Renal cortex interstitium (tissue), 15 donors: Measurements from ENCODE around the gene MROH2A. TPM values are rescaled to one million over a fixed set of nuclear protein-coding genes. Genes with fewer than 3 reads are reported as not detected.
"Not testable (repeated sequence)": the region's sequence is repeated elsewhere in the genome, so short reads cannot be mapped to it uniquely, and the experiment has no call there.

ENCODE experiments used
- DNase-seq, 11 donors: peaks; one replicate each; pipeline ENCODE4 v3.0.0-alpha.2; 2013; ENCODE audit warnings: low read depth in 9 of 11, low spot score in 4 of 11; ENCODE audit errors: extremely low read depth in 1 of 11
- long read RNA-seq, 16 experiments: transcript quantifications; one replicate each; lab custom pipeline, GENCODE V29; 2026
- polyA plus RNA-seq, 3 donors: library from polyadenylated mRNA; unstranded; fragments of 120-200 nt; gene quantifications; one replicate each; pipeline ENCODE4 v1.2.1, GENCODE V29; 2013; ENCODE audit not compliant: insufficient read length in 3 of 3

The MROH2A gene
- polyA plus RNA-seq = under 1 TPM in 2 of 3 donors, not detected in 1; 0.26 to 0.27 TPM
- long read RNA-seq, donor 1 = 0 reads
- long read RNA-seq, donor 2 = 0 reads
- long read RNA-seq, donor 3 = 0 reads
- long read RNA-seq, donor 4 = 0 reads
- long read RNA-seq, donor 5 = 0 reads
- long read RNA-seq, donor 6 = 0 reads
- long read RNA-seq, donor 7 = 0 reads
- long read RNA-seq, donor 8 = 0 reads
- long read RNA-seq, donor 9 = 0 reads
- long read RNA-seq, donor 10 = 0 reads
- long read RNA-seq, donor 11 = 0 reads
- long read RNA-seq, donor 12 = 0 reads
- long read RNA-seq, donor 13 = 0 reads
- long read RNA-seq, donor 14 = 0 reads
- long read RNA-seq, donor 15 = 0 reads
- long read RNA-seq, donor 16 = 0 reads

- no peak for DNase-seq
Observed at GRCh38 chr2:233778030-233778429, at the start of gene MROH2A. Gene MROH2A, plus strand, starts transcription at chr2:233778330. Its CDS starts 1,029 bp downstream, at chr2:233779359.

DNA sequence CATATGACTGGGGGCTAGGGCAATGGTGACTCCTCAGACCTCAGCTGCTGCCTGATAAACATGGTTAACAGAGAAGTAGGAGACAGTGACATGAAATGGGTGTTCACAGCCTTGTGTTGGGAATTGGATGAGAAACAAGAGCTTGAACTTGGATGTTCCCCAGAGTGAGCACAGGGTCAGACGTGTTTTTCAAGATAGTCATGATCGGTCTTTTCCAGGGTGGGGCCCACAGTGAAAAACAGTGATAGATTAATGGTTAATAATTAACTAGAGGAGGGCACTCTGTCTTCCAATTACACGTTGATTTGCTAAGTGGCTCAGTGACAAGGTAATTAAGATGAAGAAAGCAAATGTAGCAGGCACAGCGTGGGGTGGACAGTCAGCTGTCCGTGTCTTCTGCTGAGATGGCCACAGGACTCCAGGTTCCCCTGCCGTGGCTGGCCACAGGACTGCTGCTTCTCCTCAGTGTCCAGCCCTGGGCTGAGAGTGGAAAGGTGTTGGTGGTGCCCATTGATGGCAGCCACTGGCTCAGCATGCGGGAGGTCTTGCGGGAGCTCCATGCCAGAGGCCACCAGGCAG is 49.3 kb upstream of the MROH2A start, which contains the start of gene UGT1A3:
TSS of gene UGT1A3 (plus strand) at position 320 of the 579 bp plus-strand sequence. CDS start at position 405, 85 bp downstream.
- no peak for DNase-seq

DNA sequence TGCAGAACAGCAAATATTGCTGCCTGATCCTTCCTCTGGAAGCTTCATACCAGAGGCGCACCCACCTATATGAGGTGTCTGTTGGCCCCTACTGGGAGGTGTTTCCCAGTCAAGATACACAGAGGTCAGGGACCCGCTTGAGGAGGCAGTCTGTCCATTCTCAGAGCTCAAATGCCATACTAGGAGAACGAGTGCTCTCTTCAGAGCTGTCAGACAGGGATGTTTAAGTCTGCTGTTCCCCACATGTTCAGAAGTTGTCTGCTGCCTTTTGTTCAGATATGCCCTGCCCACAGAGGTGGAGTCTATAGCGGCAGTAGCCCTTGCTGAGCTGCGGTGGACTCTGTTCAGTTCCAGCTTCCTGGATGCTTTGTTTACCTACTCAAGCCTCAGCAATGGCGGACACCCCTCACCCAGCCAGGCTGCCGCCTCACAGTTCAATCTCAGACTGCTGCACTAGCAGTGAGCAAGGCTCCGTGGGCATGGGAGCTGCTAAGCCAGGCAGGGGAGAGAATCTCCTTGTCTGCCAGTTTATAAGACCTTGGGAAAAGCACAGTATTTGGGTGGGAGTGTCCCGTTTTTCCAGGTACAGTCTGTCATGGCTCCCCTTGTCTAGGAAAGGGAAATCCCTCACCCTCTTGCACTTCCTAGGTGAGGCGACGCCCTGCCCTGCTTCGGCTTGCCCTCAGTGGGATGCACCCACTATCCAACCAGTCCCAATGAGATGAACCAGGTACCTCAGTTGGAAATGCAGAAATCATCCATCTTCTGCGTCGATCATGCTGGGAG is 41.1 kb upstream of the MROH2A start:
- not testable (repeated sequence) for DNase-seq

DNA sequence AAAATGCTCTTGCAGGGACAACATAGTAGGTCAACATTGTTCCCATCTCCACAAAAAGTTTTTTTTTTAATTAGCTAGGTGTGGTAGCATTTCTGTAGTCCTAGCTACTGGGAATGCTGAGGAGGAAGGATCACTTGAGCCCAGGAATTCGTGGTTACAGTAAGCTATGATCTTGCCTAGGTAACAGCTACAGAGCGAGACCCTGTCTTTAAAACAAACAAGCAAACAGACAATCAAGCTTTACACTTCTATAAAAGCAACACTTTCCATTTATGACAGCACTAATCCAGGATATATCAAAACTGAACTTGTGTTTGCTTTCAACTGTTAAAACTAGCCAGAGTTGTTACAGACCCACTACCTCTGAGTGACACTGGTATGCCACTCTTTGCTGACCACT is 37.3 kb upstream of the MROH2A start:
- no peak for DNase-seq

GRCh38 chr2:233743464-233744259 is 34.5 kb upstream of the MROH2A start:
- no peak for DNase-seq

DNA sequence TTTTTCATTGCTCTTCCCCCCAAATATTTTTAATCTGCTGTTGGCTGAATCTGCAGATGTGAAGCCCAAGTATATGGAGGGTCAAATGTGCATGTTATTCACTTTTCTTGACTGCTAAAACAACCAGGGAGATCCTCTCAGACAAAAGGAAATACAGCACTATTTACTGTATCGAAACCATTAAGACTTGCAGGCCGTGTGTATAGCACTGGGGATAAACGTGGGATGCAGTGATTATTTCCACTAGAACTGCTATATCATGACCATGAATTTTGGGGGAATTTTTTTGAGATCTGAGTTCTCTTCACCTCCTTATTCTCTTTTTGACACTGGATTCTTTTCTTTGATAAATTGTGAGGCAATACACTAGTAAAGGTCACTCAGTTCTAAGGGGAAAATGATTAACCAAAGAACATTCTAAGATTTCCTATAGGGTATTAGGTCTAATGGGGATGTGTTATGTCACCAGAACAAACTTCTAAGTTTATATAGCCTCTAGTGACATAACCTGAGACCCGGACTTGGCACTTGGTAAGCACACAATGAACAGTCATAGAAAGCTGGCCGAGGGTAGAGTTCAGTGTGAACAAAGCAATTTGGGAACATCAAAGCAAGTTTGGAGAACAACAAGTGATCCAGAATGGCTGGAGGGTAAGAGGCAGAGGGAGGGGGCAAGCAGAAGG is 32.9 kb upstream of the MROH2A start:
- DNase-seq = no peak

GRCh38 chr2:233745838-233746237 is 32.3 kb upstream of the MROH2A start:
- not testable (repeated sequence) for DNase-seq

DNA sequence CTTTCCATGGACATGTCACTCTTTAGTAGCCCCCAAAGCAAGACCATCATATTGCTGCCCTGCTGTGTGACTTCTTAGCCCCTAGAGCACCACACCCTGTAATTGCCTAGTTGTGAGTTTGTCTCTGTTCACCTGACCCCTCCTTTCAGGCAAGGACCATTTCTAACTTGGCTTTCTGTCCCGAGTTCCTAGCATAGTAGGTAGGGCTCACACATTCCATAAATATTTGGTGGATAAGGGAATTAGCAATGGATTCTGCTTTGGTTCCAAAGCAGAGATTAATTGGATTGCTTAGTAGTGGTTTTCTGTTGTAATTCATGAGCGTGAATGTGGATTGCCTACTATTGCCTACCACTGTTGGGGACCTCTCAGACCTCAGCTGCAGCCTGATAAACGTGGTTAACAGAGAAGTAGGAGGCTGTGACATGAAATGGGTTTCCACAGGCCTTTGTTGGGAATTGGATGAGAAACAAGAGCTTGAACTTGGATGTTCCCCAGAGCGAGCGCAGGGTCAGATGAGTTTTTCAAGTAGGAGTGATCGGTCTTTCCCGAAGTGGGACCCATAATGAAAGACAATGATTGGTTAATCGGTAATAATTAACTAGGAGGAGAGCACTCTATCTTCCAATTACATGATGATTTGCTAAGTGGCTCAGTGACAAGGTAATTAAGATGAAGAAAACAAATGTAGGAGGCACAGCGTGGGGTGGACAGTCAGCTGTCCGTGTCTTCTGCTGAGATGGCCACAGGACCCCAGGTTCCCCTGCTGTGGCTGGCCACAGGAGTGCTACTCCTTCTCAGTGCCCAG is 31.5 kb upstream of the MROH2A start:
- no peak for DNase-seq

DNA sequence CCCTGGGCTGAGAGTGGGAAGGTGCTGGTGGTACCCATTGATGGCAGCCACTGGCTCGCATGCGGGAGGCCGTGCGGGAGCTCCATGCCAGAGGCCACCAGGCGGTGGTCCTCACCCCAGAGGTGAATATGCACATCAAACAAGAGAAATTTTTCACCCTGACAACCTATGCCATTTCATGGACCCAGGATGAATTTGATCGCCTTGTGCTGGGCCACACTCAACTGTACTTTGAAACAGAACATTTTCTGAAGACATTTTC is 30.9 kb upstream of the MROH2A start:
- no peak for DNase-seq

DNA sequence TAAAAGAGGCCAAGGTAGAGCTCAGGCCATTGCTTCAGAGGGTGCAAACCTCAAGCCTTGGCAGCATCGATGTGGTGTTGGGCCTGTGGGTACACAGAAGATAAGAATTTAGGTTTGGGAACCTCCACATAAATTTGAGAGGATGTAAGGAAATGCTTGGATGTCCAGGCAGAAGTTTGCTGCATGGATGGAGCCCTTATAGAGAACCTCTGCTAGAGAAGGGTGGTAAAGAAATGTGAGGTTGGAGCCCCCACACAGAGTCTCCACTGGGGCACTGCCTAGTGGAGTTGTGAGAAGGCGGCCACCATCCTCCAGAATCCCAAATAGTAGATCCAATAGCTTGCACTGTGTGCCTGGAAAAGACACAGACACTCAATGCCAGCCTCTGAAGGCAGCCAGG is 27.4 kb upstream of the MROH2A start:
- DNase-seq = not testable (repeated sequence)

GRCh38 chr2:233751212-233752009 is 26.7 kb upstream of the MROH2A start:
- DNase-seq = not testable (repeated sequence)

DNA sequence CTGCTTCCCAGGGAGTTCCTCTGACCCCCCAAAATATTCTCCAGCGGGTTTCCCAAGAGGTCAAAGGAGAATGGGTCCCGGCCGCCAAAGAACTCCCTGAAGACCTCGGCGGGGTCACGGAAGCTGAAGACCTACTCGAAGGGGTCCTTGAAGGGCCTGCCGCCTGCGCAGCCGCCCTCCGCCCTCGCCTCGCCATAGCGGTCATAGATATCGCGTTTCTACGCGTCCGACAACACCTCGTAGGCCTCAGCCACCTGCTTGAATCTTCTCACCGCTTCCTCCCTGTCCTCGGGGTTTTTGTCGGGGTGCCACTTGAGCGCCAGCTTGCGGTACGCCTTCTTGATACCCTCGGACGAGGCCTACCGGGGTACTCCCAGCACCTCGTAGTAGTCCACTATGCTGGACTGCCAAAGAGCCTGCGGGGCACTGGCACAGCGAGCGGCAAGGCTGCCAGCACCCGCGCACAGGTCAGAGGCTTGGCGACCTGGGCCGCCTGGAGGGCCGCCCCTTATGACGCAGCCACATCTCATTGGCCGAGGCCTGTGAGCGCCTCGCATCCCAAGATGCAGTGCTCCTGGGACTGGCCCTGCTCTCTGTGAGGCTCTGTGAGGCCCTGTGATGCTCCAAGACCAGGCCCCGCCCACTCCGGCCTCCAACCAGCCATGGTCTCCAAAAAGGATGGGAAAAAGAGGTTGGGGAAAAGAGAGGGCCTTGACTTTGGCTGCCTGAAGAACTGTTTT is 23.1 kb upstream of the MROH2A start:
- no peak for DNase-seq

GRCh38 chr2:233756429-233757081 is 21.6 kb upstream of the MROH2A start:
- DNase-seq = no peak

GRCh38 chr2:233758141-233758540 is 20.0 kb upstream of the MROH2A start:
- no peak for DNase-seq

DNA sequence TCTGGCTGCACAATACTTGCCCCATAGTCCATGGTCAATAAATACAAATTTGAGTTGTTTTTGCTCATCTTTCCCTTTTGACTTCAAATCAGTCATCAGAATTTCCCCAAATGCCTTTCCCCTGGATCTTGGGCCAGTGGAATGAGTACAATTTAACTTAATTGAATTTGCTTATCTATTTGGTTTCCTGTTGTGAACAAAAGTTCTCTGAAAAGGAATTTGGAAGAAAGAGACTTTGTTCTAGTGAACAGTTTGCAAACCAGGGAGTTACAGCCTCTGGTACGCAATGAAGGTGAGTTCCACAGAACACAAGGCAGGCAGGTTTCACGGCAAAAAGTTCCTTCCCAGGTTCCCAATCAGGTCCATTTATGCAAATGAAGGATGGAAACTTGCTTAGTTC is 19.3 kb upstream of the MROH2A start:
- no peak for DNase-seq

GRCh38 chr2:233760043-233760442 is 18.1 kb upstream of the MROH2A start, which contains the start of gene UGT1A1:
Gene UGT1A1, plus strand, starts transcription at chr2:233760270. Its CDS starts 18 bp downstream, at chr2:233760288.
- DNase-seq = no peak
